Liver (tissue), 9 donors: Measurements from ENCODE around the gene LYRM9. TPM values are rescaled to one million over a fixed set of nuclear protein-coding genes. Genes with fewer than 3 reads are reported as not detected.

Experiments used
- DNase-seq: peaks from one replicate; pipeline ENCODE4 v3.0.0-alpha.2; 2017; ENCODE audit warnings: low spot score
- H3K27ac ChIP-seq, 2 donors: one replicate each; pipeline ENCODE4 v1.7.0; 2013; ENCODE audit warnings: inconsistent platforms in 2 of 2, low read length in 2 of 2, control low read depth in 1 of 2, low read depth in 1 of 2, mild to moderate bottlenecking in 1 of 2
- H3K27me3 ChIP-seq, 4 donors: one replicate each; pipeline versions ENCODE4 v1.6.1 to v1.7.0; 2013; ENCODE audit warnings: low read length in 3 of 4, inconsistent platforms in 1 of 4, mild to moderate bottlenecking in 1 of 4, moderate library complexity in 1 of 4; ENCODE audit not compliant: control insufficient read depth in 4 of 4, insufficient read depth in 4 of 4
- H3K36me3 ChIP-seq, 4 donors: one replicate each; pipeline versions ENCODE4 v1.6.1 to v1.7.0; 2013; ENCODE audit warnings: low read length in 3 of 4, mild to moderate bottlenecking in 3 of 4, low read depth in 1 of 4, moderate library complexity in 1 of 4; ENCODE audit not compliant: control insufficient read depth in 4 of 4, insufficient read depth in 3 of 4
- H3K4me1 ChIP-seq, 4 donors: one replicate each; pipeline versions ENCODE4 v1.6.1 to v1.7.0; 2013; ENCODE audit warnings: low read length in 3 of 4, mild to moderate bottlenecking in 3 of 4, moderate library complexity in 1 of 4; ENCODE audit not compliant: control insufficient read depth in 4 of 4, insufficient read depth in 4 of 4
- H3K4me3 ChIP-seq, 3 donors: one replicate each; pipeline versions ENCODE4 v1.6.1 to v1.7.0; 2013; ENCODE audit warnings: low read length in 3 of 3, control low read depth in 1 of 3, low read depth in 1 of 3, mild to moderate bottlenecking in 1 of 3
- H3K9ac ChIP-seq, 2 donors: one replicate each; pipeline ENCODE4 v1.7.0; 2013; ENCODE audit warnings: low read length in 2 of 2, mild to moderate bottlenecking in 2 of 2, moderate library complexity in 2 of 2, control low read depth in 1 of 2, low read depth in 1 of 2
- H3K9me3 ChIP-seq, 4 donors: one replicate each; pipeline versions ENCODE4 v1.6.1 to v1.7.0; 2013; ENCODE audit warnings: low read length in 3 of 4; ENCODE audit not compliant: control insufficient read depth in 4 of 4
- ATF3 ChIP-seq: IDR thresholded peaks from 2 replicates; pipeline ENCODE4 v1.6.1; 2016; ENCODE audit warnings: antibody characterized with exemption
- FOXA1 ChIP-seq: IDR thresholded peaks from 2 replicates; pipeline ENCODE4 v1.6.1; 2016; ENCODE audit warnings: antibody characterized with exemption
- FOXA2 ChIP-seq: IDR thresholded peaks from 2 replicates; pipeline ENCODE4 v1.6.1; 2016; ENCODE audit warnings: antibody characterized with exemption
- HNF4A ChIP-seq, 2 donors: conservative IDR thresholded peaks; 2 replicates each; pipeline ENCODE4 v1.6.1; 2016; ENCODE audit warnings: antibody characterized with exemption in 2 of 2, mild to moderate bottlenecking in 2 of 2
- HNF4G ChIP-seq: IDR thresholded peaks from 2 replicates; pipeline ENCODE4 v1.6.1; 2016; ENCODE audit warnings: antibody characterized with exemption
- JUND ChIP-seq, 2 donors: IDR thresholded peaks; 2 replicates each; pipeline ENCODE4 v1.6.1; 2016; ENCODE audit warnings: antibody characterized with exemption in 2 of 2
- MAX ChIP-seq: IDR thresholded peaks from 2 replicates; pipeline ENCODE4 v1.6.1; 2016; ENCODE audit warnings: antibody characterized with exemption
- RXRA ChIP-seq, 2 donors: IDR thresholded peaks; 2 replicates each; pipeline ENCODE4 v1.6.1; 2017 to 2018; ENCODE audit warnings: antibody characterized with exemption in 2 of 2, mild to moderate bottlenecking in 1 of 2
- TAF1 ChIP-seq: conservative IDR thresholded peaks from 2 replicates; pipeline ENCODE4 v1.6.1; 2016; ENCODE audit warnings: antibody characterized with exemption, mild to moderate bottlenecking
- YY1 ChIP-seq: IDR thresholded peaks from 2 replicates; pipeline ENCODE4 v1.6.1; 2016; ENCODE audit warnings: antibody characterized with exemption, mild to moderate bottlenecking
- ZBTB33 ChIP-seq: IDR thresholded peaks from 2 replicates; pipeline ENCODE4 v1.6.1; 2016; ENCODE audit warnings: antibody characterized with exemption
- WGBS: extraction: QIAGEN DNeasy Blood & Tissue Kit; methylation state at CpG from one replicate; pipeline ENCODE4 v1.1.7; 2013; 5-methylcytosine and 5-hydroxymethylcytosine counted together
- polyA plus RNA-seq, 2 donors: library from polyadenylated mRNA; stranded (reverse) in 1 of 2; unstranded in 1 of 2; fragments of 200-250 nt in 1 of 2; fragments of >200 nt in 1 of 2; fragmentation: Nextera tagmentation in 1 of 2; extraction: Ambion mirVana in 1 of 2; gene quantifications; one replicate each; pipeline versions ENCODE4 v1.2.1 to v1.2.3, GENCODE V29; 2013 to 2015
- total RNA-seq, 2 donors: library from RNA; depleted of rRNA; stranded (reverse); fragments of >200 nt; gene quantifications; one replicate each; pipeline ENCODE4 v1.2.3, GENCODE V29; 2014
- donor health status: healthy.
- donor health status: healthy.
- donor health status: healthy.
- donor health status: healthy.
- donor health status: healthy.

The LYRM9 gene
- total and polyA plus RNA-seq, 4 donors = 3.8 to 4.4 (median 4.1) TPM

- TF ChIP-seq YY1 = no peak
- no peak for TF ChIP-seq HNF4G
- TF ChIP-seq MAX = no peak
- no peak for TF ChIP-seq TAF1
- H3K27ac ChIP-seq = no peak overlapping the region
- no peak for DNase-seq
- no peak overlapping the region for H3K4me3 ChIP-seq
- no peaks in the 10 kb centered on the region for H3K9me3 ChIP-seq
- no peaks in the 10 kb centered on the region for H3K27me3 ChIP-seq
- no peaks in the 10 kb centered on the region for H3K36me3 ChIP-seq
- WGBS = 85% methylated on average over 4 of the region's 4 CpGs
- H3K4me1 ChIP-seq = no peaks in the 10 kb centered on the region
- no peak overlapping the region for H3K9ac ChIP-seq
Measured at GRCh38 chr17:27862840-27863239, 30.3 kb downstream of the LYRM9 start.

GRCh38 chr17:27862004-27862403 is 31.2 kb downstream of the LYRM9 start:
- Histone ChIP-seq H3K36me3 (no peaks in the 10 kb centered on the region), H3K9me3 (no peaks in the 10 kb centered on the region), H3K27ac (no peak overlapping the region), H3K4me1 (no peaks in the 10 kb centered on the region), H3K27me3 (no peaks in the 10 kb centered on the region), H3K4me3 (no peak overlapping the region), H3K9ac (no peak overlapping the region)
- 81% methylated on average over 4 of the region's 4 CpGs for WGBS
- no peak for DNase-seq
- TF ChIP-seq TAF1 (no peak), JUND (IDR thresholded peaks at IDR 0.05) (peak; percentile 83 to 84), FOXA1 (no peak), HNF4G (peak; percentile 36), FOXA2 (no peak), ZBTB33 (no peak), RXRA (IDR thresholded peaks at IDR 0.05) (peak in 1 of 2 donors; percentile 55), HNF4A (conservative IDR thresholded peaks at IDR 0.05) (peak; percentile 81), ATF3 (peak; percentile 71)

GRCh38 chr17:27860971-27861664 is 32.0 kb downstream of the LYRM9 start:
- no peaks in the 10 kb centered on the region for H3K9me3 ChIP-seq

More at GRCh38 chr17:27860971-27861664, 32.0 kb downstream of the LYRM9 start:
- Histone ChIP-seq H3K9ac (no peak overlapping the region), H3K4me1 (no peaks in the 10 kb centered on the region), H3K27me3 (no peaks in the 10 kb centered on the region), H3K4me3 (no peak overlapping the region), H3K27ac (no peak overlapping the region), H3K36me3 (no peaks in the 10 kb centered on the region)
- TF ChIP-seq HNF4A (conservative IDR thresholded peaks at IDR 0.05) = peak in 1 of 2 donors; percentile 11
- TF ChIP-seq RXRA (IDR thresholded peaks at IDR 0.05) = no peak
- DNase-seq = no peak
- WGBS = 53% methylated on average over 3 of the region's 3 CpGs
